ENCODE results near the gene CNTNAP2.
"Not testable (repeated sequence)": the region's sequence is repeated elsewhere in the genome, so short reads cannot be mapped to it uniquely, and the experiment has no call there.

- TF ChIP-seq POLR2A (IDR thresholded peaks at IDR 0.05), result not testable (repeated sequence)
- TF ChIP-seq, protein P1, sequence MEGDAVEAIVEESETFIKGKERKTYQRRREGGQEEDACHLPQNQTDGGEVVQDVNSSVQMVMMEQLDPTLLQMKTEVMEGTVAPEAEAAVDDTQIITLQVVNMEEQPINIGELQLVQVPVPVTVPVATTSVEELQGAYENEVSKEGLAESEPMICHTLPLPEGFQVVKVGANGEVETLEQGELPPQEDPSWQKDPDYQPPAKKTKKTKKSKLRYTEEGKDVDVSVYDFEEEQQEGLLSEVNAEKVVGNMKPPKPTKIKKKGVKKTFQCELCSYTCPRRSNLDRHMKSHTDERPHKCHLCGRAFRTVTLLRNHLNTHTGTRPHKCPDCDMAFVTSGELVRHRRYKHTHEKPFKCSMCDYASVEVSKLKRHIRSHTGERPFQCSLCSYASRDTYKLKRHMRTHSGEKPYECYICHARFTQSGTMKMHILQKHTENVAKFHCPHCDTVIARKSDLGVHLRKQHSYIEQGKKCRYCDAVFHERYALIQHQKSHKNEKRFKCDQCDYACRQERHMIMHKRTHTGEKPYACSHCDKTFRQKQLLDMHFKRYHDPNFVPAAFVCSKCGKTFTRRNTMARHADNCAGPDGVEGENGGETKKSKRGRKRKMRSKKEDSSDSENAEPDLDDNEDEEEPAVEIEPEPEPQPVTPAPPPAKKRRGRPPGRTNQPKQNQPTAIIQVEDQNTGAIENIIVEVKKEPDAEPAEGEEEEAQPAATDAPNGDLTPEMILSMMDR (IDR thresholded peaks at IDR 0.05), result not testable (repeated sequence)
These were observed 2348.8 kb downstream of the CNTNAP2 start for GRCh38 chr7:148465441-148465840.

Data from lower leg skin (tissue), 3 donors.